ENCODE results near the gene CLCF1. TPM values are rescaled to one million over a fixed set of nuclear protein-coding genes. Genes with fewer than 3 reads are reported as not detected.

Gene CLCF1
- total and polyA plus RNA-seq, 2 of the 13 experiments (the other 11 are each of a cell fraction or from before 2014, with no cell fraction given), result 0.49 to 0.78 TPM

DNA sequence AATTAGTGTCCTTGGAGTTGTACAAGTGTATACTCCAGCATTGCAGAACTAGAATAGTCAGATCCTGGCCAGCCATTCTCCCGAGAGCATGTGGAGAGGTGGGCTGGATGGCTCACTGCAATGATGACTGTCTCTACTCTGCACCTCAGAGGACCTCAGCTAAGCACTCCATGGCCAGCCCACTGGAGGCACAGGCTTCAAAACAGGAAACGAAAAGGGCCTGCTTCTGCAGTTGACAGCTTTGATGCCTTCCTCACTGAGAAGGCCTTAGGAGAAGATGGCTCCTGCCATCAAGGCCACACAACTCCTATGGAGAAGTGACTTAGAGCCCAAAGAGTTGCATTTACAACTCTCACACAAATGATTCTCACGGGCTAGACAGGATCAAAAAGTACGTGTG is 29.1 kb downstream of the CLCF1 start (continued):
- TF ChIP-seq, protein P1, sequence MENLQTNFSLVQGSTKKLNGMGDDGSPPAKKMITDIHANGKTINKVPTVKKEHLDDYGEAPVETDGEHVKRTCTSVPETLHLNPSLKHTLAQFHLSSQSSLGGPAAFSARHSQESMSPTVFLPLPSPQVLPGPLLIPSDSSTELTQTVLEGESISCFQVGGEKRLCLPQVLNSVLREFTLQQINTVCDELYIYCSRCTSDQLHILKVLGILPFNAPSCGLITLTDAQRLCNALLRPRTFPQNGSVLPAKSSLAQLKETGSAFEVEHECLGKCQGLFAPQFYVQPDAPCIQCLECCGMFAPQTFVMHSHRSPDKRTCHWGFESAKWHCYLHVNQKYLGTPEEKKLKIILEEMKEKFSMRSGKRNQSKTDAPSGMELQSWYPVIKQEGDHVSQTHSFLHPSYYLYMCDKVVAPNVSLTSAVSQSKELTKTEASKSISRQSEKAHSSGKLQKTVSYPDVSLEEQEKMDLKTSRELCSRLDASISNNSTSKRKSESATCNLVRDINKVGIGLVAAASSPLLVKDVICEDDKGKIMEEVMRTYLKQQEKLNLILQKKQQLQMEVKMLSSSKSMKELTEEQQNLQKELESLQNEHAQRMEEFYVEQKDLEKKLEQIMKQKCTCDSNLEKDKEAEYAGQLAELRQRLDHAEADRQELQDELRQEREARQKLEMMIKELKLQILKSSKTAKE (CRISPR knock-in tag; IDR thresholded peaks at IDR 0.05; ENCODE audit: borderline replicate concordance), result no peak
- no peak for TF ChIP-seq ZNF883 (CRISPR knock-in tag; IDR thresholded peaks at IDR 0.05; ENCODE audit: not compliant biosample characterization)
- no peak for TF ChIP-seq CBX1 (IDR thresholded peaks at IDR 0.05; ENCODE audit: low read depth)
- no peak for TF ChIP-seq RBM22 (optimal IDR thresholded peaks at IDR 0.05; ENCODE audit: low read length)
- no peak for TF ChIP-seq MAFG (CRISPR knock-in tag; IDR thresholded peaks at IDR 0.05)
- TF ChIP-seq ZBTB20 (CRISPR knock-in tag; IDR thresholded peaks at IDR 0.05; ENCODE audit: borderline replicate concordance, low read depth), result no peak
- TF ChIP-seq SIX1 (CRISPR knock-in tag; IDR thresholded peaks at IDR 0.05; ENCODE audit: borderline replicate concordance), result no peak

DNA sequence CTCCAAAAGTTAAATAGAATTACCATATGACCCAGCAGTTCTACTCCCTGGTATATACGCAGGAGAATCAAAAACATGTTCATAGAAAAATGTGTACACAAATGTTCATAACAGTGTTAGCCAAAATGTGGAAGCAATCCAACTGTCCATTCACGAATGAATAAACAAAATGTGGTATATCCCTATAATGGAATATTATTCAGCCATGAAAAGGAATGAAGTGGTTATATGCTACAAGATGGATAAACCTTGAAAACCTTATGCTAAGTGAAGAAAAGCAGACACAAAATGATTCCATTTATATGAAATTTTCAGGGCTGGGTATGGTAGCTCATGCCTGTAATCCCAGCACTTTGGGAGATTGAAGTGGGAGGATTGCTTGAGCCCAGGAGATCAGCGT is 36.1 kb downstream of the CLCF1 start:
- DNase-seq (ENCODE audit: low spot score), result no peak
- Histone ChIP-seq H3K4me3 (replicated peaks in 1 of 3; ENCODE audit: insufficient read depth in 1 of 3, low read depth in 2 of 3, low read length in 3 of 3) (no peak overlapping the region), H3K27me3 (ENCODE audit: control insufficient read depth in 1 of 2, insufficient read depth in 2 of 2, low read length in 2 of 2) (no peaks in the 10 kb centered on the region), H3K79me2 (ENCODE audit: insufficient read depth, low read length) (no peaks in the 10 kb centered on the region), H3K4me1 (ENCODE audit: insufficient read depth, low read length) (no peaks in the 10 kb centered on the region), H3K27ac (ENCODE audit: extremely low read length, insufficient read depth, low read length) (no peak overlapping the region), H2AFZ (ENCODE audit: low read length) (no peak overlapping the region), H3K9ac (ENCODE audit: insufficient read depth, low read depth, low read length) (no peak overlapping the region), H3K9me3 (ENCODE audit: low read length) (no peaks in the 10 kb centered on the region), H3K36me3 (replicated peaks in 1 of 2; ENCODE audit: control insufficient read depth in 1 of 2, insufficient read depth in 2 of 2, low read length in 2 of 2) (no peaks in the 10 kb centered on the region), H4K20me1 (ENCODE audit: insufficient read depth, low read length) (no peaks in the 10 kb centered on the region), H3K4me2 (ENCODE audit: low read depth, low read length) (no peak overlapping the region)
- 69% methylated on average over 3 of the region's 3 CpGs for WGBS (ENCODE audit: low lambda C conversion rate)
- intact Hi-C loops (cut with micrococcal nuclease; ENCODE audit: unreplicated experiment), result no loop called here
- no peak for ATAC-seq
- in situ Hi-C loops (cut with HindIII; ENCODE audit: extremely low pct_ligation_motif_present, low pct_unique_long_range_greater_than_20kb), result no loop called here
- no TSS peak for BruUV-seq (replicated peaks)
- no peak for FAIRE-seq
- ChIA-PET CTCF (ENCODE audit: low intra/inter-chr PET ratio, low total read pairs) (no interaction called here), POLR2A (no interaction called here)
- TF ChIP-seq, protein P2, sequence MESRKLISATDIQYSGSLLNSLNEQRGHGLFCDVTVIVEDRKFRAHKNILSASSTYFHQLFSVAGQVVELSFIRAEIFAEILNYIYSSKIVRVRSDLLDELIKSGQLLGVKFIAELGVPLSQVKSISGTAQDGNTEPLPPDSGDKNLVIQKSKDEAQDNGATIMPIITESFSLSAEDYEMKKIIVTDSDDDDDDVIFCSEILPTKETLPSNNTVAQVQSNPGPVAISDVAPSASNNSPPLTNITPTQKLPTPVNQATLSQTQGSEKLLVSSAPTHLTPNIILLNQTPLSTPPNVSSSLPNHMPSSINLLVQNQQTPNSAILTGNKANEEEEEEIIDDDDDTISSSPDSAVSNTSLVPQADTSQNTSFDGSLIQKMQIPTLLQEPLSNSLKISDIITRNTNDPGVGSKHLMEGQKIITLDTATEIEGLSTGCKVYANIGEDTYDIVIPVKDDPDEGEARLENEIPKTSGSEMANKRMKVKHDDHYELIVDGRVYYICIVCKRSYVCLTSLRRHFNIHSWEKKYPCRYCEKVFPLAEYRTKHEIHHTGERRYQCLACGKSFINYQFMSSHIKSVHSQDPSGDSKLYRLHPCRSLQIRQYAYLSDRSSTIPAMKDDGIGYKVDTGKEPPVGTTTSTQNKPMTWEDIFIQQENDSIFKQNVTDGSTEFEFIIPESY (CRISPR knock-in tag; IDR thresholded peaks at IDR 0.05), result no peak
- TF ChIP-seq ZMAT3 (CRISPR knock-in tag; conservative IDR thresholded peaks at IDR 0.05), result no peak
- no peak for TF ChIP-seq HOXA3 (CRISPR knock-in tag; IDR thresholded peaks at IDR 0.05)
- TF ChIP-seq ZNF572 (CRISPR knock-in tag; IDR thresholded peaks at IDR 0.05), result no peak
- TF ChIP-seq, protein P3, sequence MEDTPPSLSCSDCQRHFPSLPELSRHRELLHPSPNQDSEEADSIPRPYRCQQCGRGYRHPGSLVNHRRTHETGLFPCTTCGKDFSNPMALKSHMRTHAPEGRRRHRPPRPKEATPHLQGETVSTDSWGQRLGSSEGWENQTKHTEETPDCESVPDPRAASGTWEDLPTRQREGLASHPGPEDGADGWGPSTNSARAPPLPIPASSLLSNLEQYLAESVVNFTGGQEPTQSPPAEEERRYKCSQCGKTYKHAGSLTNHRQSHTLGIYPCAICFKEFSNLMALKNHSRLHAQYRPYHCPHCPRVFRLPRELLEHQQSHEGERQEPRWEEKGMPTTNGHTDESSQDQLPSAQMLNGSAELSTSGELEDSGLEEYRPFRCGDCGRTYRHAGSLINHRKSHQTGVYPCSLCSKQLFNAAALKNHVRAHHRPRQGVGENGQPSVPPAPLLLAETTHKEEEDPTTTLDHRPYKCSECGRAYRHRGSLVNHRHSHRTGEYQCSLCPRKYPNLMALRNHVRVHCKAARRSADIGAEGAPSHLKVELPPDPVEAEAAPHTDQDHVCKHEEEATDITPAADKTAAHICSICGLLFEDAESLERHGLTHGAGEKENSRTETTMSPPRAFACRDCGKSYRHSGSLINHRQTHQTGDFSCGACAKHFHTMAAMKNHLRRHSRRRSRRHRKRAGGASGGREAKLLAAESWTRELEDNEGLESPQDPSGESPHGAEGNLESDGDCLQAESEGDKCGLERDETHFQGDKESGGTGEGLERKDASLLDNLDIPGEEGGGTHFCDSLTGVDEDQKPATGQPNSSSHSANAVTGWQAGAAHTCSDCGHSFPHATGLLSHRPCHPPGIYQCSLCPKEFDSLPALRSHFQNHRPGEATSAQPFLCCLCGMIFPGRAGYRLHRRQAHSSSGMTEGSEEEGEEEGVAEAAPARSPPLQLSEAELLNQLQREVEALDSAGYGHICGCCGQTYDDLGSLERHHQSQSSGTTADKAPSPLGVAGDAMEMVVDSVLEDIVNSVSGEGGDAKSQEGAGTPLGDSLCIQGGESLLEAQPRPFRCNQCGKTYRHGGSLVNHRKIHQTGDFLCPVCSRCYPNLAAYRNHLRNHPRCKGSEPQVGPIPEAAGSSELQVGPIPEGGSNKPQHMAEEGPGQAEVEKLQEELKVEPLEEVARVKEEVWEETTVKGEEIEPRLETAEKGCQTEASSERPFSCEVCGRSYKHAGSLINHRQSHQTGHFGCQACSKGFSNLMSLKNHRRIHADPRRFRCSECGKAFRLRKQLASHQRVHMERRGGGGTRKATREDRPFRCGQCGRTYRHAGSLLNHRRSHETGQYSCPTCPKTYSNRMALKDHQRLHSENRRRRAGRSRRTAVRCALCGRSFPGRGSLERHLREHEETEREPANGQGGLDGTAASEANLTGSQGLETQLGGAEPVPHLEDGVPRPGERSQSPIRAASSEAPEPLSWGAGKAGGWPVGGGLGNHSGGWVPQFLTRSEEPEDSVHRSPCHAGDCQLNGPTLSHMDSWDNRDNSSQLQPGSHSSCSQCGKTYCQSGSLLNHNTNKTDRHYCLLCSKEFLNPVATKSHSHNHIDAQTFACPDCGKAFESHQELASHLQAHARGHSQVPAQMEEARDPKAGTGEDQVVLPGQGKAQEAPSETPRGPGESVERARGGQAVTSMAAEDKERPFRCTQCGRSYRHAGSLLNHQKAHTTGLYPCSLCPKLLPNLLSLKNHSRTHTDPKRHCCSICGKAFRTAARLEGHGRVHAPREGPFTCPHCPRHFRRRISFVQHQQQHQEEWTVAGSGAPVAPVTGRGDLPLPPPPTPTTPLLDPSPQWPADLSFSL (CRISPR knock-in tag; IDR thresholded peaks at IDR 0.05), result no peak
- no peak for TF ChIP-seq GATAD1 (CRISPR knock-in tag; IDR thresholded peaks at IDR 0.05)
- no peak for TF ChIP-seq ZNF772 (CRISPR knock-in tag; IDR thresholded peaks at IDR 0.05)
- no peak for TF ChIP-seq SKI (IDR thresholded peaks at IDR 0.05; ENCODE audit: partially characterized antibody)

Measured in HepG2 (cell line).